NCI-H2196 (cell line): ENCODE measurements around the gene ALDH2.
"Not testable (repeated sequence)": the region's sequence is repeated elsewhere in the genome, so short reads cannot be mapped to it uniquely, and the experiment has no call there.

Source experiments
- DNase-seq: peaks from one replicate; lab custom pipeline; 2025; ENCODE audit not compliant: unreplicated experiment; lab: John Stamatoyannopoulos, UW

ALDH2 gene

DNA sequence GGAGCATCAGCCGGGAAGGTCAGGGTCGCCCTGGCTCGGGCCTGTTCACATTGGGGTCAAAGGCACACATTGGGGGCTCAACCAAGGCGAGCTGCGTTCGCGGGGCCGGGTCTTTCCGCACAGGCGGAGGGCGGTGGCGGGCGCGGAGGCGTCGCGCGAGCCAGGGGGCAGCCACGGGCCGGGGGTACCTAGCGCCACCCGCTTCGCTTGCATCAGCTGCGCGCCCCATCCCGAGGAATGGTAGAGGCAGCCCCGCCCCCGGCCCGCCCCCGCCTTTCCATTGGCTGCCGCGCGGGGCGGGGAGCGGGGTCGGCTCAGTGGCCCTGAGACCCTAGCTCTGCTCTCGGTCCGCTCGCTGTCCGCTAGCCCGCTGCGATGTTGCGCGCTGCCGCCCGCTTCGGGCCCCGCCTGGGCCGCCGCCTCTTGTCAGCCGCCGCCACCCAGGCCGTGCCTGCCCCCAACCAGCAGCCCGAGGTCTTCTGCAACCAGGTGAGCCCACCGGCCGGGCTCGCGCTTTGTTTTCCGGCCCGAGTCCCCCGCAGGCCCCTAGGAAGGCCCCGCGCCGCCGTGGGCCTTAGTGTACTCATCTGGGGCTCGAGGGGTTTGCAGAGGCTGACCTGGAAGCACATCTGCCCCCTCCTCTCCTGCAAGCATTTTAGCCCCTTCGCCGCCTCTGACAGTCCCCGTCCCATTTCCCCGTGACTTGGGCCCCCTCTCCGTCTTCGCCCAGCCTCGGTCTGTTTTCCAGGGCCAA, at the start of gene ALDH2:
Gene ALDH2, plus strand, starts transcription at position 326 of the 754 bp plus-strand sequence. Its CDS starts 50 bp downstream, at position 376.
- DNase-seq, result no peak

GRCh38 chr12:111719316-111719715, 47.4 kb upstream of the ALDH2 start:
- not testable (repeated sequence) for DNase-seq

DNA sequence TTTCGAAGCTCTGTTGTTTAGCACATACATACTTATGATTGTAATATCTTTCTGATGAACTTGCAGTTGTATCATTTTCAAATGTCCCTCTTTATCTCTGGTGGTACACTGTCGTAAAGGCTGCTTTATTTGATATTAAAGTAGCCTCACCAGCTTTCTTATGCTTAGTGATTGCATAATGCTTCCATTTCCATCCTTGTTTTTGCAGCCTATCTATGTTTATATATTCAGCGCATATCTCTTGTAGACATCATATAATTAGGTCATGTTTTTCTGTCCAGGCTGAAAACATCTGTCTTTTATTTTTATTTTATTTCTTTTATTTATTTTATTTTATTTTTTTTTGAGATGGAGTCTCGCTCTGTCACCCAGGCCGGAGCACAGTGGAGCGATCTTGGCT, 46.3 kb upstream of the ALDH2 start:
- DNase-seq, result no peak

GRCh38 chr12:111723646-111724360, 42.9 kb upstream of the ALDH2 start:
- DNase-seq, result not testable (repeated sequence)

GRCh38 chr12:111728795-111729194, 37.9 kb upstream of the ALDH2 start:
- no peak for DNase-seq

DNA sequence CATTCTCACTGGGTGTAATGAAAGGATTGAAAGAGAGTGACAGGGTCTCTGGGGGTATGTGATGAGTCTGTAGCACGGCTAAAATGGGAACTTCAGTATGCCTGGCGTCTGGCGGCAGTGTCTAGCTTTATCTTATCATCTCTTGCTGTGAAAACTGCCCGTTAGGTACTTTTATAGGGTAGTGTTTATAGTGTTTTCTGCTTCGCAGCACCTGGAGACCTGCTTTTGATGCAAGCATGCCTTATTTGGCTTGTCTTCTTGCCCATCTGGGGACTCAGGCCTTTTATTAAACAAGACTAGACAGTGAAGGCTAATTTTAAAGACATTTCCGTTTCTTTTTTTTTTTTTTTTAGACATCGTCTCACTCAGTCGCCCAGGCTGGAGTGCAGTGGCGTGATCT, 36.3 kb upstream of the ALDH2 start:
- DNase-seq, result no peak

DNA sequence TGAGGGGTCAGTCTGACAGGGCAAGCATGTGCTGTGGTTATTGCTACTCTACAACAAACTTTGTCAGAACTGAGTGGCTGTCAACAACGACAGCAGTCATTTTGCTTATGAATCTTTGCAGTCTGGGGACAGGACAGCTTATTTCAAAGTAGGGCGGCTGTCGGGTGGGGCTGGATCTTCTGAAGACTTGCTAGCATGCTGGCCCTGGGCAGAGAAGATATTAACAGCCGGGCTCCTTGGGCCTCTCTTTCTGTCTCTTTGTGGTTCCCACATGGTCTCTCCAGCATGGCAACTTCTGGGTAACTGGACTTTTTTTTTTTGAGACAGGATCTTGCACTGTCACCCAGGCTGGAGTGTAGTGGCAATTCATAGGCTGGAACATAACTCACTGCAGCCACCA, 33.9 kb upstream of the ALDH2 start:
- no peak for DNase-seq

GRCh38 chr12:111733340-111733915, 33.3 kb upstream of the ALDH2 start:
- DNase-seq, result no peak

DNA sequence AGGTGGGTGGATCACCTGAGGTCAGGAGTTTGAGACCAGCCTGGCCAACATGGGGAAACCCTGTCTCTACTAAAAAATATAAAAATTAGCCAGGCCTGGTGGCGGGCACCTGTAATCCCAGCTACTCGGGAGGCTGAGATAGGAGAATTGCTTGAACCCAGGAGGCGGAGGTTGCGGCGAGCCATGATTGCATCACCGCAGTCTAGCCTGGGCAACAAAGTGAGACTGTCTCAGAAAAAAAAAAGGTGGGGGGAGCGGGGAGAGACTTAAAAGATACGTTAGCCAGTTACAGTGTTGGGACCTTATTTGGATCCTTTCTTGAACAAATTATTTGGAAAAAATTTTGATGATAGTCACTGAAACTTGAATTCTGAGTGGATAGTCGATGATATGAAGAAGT, 27.2 kb upstream of the ALDH2 start:
- not testable (repeated sequence) for DNase-seq

GRCh38 chr12:111741235-111741812, 25.4 kb upstream of the ALDH2 start:
- DNase-seq, result peak; percentile 55

GRCh38 chr12:111745211-111745610, 21.5 kb upstream of the ALDH2 start:
- no peak for DNase-seq

- DNase-seq, result no peak
Observed at GRCh38 chr12:111747333-111747732, 19.4 kb upstream of the ALDH2 start.

DNA sequence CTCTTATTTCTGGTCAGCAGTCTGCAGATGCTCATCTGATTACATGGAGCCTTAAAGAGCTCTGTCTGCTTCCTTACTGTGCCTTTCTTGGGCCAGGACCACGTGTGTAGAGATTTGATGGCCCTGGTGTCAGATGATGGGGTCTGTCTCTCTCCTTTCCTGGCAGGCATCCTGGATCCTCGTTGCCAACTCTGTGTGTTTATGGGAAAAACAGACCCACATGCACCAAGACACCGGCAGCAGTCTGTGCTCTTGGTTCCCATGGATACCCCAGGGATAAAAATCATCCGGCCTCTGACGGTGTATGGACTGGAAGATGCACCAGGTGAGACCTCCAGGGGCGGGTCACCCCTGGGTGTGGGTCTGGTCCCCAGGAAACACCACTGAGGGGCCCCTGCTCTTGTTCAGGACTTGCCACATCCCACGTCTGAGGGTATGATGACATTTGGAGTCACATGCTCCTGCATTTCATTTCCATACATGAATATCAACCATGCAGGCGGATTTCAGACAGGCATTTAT, 18.5 kb upstream of the ALDH2 start:
- no peak for DNase-seq

DNA sequence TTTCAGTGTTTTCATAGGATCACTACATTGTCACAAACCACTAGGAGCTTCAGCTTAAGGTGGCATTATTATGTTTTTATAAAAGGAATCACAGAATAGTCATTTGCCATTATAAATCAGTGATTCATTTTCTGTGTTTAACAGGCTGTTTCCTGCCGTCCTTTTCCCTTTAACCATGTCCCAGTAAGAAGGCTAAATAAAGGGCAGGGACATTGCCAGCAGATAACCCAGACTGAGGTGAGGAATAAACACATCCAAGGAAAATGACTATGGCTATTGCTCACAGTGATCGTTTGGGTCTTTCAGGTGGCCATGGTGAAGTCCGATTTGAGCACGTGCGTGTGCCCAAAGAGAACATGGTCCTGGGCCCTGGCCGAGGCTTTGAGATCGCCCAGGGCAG, 17.9 kb upstream of the ALDH2 start:
- no peak for DNase-seq

- no peak for DNase-seq
Observed at GRCh38 chr12:111749391-111749790, 17.3 kb upstream of the ALDH2 start.

- peak; percentile 60 for DNase-seq
Observed at GRCh38 chr12:111753144-111753881, 13.4 kb upstream of the ALDH2 start.

DNA sequence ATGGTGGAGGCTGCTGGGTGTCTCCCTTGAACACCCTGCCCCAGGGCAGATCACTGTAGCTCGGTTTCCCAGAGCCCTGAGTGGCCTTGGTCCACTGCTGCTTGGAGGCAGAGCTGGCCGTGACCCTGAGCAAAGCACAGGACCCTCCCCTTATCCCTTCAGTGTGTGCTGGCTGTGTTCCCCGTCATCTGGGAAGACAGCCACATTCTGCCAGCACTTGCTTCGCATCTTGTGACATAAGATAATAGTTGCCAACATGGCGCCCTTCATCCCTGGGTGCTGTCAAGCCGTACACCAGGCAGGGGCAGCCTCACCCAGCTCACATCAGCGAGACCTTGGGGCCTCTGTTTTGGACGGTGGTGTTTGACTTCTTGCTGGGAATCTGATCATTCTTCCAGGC, 12.1 kb upstream of the ALDH2 start:
- no peak for DNase-seq

GRCh38 chr12:111756196-111756595, 10.5 kb upstream of the ALDH2 start:
- DNase-seq, result no peak

DNA sequence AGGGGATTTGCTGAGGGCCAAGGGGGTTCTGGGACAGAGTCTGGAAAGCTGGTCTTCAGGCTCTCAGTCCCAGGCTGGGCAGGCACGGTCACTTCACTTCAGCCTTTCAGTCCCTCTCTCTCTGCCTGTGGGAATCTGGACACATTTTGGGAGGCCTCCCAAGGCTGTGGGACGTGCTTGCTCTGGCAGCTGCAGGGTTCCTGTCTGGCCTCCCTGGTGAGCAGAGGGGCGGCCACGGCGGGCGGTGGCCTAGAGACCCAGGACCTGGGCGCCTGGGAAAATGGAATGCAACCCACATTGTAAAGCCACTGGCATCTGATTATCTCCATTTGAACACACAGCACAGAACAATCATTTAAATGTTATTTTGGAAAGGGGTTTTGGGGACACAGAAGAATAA, 10.1 kb upstream of the ALDH2 start:
- no peak for DNase-seq

GRCh38 chr12:111757361-111758119, 9.2 kb upstream of the ALDH2 start:
- no peak for DNase-seq
